NCI-H2029 (cell line): ENCODE measurements around the gene SLC25A52.
A peak's percentile ranks its signal among the peaks of the same experiment; 100 is the strongest.
"Not testable (repeated sequence)": the region's sequence is repeated elsewhere in the genome, so short reads cannot be mapped to it uniquely, and the experiment has no call there.

Experiments used
- DNase-seq: peaks from one replicate; lab custom pipeline; 2025; lab: John Stamatoyannopoulos, UW

SLC25A52 gene

DNA sequence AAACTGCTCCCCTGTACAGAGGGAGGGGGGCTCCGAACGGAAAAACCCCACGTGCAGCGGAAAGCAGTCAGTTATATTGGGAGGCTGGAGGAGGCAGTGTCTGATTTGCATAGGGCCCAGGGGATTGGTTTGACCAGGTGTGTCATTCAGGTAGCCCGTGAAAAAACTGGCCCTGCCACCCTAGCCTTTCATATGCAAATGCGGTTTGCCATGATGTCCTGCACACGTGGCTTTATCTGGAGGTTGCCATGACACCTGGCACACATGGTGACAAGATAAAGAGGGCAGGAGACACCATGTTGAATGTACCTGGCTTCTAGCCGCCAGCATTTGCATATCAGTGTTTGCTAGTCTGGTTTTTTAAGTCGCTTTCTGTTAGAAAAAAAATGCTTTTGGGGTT, 20.5 kb downstream of the SLC25A52 start:
- DNase-seq: peak; percentile 4

DNA sequence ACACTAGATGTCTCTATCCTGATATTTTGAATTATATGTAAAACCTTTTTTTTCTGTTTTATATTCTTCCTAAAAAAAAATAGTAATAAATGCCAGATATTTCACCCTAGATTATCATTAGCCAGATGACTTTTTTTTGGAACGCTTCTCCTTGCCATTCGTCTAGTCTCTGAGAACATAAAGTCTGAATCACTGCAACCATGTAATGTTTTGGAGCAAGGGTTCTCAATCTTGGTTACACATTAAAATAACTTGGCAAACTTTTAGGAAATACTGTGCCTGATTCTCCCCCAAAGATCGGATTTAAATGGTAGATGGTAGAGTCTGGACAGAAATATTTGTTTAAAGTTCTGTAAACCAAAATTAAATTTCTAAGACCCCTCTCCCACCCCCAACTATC, 21.0 kb downstream of the SLC25A52 start:
- no peak for DNase-seq

DNA sequence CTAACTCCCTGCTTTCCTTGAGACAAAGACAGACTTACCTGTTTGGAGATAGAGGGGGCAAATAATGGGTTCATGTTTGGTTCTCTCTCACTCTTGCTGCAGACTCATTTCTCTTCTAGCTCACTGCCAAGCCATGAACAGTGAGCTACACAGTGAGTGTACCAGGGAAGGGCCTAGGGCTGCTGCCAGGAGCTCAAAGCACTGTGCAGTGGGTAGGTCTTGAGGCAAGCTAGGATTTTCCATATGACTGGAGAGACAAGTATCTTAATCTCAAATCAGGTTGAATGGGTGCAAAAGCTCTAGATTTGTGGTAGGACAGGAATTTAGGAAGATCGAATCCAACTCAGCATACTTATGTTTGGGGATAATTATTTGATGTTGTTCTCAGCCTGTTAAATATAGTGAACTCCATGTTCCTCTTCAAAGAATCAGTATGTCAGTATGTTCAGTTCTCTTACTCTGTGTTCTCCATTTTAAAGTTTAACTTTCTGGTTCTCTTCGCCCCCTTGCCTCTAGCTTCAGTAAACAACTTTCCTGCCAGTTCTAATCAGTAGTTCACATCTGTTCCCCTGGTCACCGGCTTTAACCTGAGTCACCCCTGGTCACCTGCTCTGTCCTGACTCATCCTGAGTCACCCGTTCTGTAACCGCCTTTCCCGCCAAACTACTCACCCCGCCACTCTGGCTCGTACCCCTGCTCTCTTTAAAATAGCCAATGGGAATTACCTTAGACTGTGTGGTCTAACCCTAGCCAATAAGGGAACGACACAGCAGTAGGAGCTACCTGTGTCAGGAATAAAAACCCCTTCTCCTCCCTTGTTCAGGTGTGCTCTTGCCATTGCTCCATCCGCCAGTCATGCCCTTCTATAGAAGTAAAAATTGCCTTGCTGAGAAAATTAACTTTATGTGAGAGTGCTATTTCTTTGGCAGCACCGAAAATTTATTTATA, 21.9 kb downstream of the SLC25A52 start:
- DNase-seq: no peak

DNA sequence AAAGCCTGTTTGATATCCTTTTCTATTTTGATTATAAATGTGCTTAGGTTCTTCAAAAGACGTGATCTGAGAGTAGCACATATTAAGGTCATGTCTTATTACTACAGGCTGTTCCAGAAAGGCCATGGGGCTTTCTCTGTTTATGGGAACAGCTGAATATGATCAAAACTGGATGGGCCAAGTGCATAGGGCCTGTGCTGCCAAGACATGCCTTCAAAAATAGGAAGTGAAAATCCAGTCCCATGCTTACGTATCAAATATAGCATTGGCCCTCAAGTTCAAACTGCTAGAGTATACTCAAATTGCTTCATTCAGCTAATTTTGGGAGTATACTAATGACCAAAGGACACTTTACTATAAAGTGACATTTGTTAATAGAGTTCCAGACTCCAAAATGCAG, 24.1 kb downstream of the SLC25A52 start:
- DNase-seq: no peak

DNA sequence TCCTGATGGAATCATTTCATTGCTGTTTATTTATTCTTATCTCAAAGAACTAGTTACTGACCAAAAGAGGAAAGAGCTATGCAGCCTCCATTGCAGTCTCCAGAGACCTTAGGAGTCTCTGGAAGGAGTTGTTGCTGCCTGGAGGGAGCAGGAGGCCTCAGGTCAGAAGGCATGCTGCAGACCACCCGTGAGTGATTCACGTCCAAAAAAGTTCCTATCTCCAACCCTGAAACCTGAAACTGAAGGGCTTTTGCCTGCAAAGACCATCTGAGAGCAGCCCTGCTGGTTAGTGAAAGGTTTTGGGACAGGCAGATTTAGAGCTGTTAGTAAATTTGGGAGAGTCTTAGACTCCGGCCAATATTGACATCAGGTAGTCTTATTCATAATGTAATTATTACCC, 29.1 kb downstream of the SLC25A52 start:
- no peak for DNase-seq

DNA sequence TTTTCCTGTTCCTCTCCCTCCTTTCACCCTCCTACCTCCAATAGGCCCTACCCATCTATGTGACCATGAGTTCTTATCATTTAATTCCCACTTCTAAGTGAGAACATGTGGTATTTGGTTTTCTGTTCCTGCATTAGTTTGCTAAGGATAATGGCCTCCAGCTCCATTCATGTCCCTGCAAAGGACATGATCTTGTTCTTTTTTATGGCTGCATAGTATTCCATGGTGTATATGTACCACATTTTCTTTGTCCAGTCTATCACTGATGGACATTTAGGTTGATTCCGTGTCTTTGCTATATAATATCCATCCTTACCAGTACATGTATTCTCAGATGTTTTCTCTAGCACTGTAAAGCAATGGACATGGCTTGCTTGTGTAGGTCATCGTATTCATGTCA, 31.5 kb downstream of the SLC25A52 start:
- not testable (repeated sequence) for DNase-seq

DNA sequence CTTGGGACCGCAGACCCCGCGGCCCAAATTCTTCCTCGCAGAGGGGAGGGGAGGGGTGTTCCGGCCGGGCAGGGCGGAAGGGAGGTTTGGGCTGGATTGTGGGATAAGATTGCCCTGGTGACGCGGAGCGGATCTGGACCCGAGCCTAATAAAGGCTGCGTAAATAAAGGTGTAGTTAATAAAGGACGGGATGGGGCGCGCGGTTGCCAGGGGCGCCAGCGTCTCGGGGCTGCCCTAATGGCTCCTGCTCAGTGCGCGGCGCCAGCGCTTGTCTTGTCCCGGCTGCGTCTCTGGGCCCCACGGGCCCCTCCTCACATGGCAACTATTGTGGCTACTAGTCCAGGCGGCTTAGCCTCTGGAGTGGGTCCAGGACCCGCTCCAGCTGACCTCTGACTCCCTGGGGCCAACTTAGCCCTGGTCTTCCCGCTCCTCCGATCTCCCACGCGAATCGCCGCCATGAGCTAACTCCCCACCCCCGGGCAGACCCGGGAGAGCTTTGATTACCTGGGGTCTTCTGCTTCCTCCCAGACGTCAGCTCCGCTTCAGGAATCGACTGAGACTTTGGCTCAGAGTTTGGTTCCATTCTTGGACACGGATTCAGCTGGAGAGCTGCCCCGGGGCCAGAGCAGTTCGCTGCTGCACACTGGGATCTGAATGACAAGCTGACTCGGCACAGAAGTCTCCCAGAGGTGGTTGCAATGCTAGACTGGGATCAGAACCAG, 36.5 kb downstream of the SLC25A52 start:
- DNase-seq: no peak

DNA sequence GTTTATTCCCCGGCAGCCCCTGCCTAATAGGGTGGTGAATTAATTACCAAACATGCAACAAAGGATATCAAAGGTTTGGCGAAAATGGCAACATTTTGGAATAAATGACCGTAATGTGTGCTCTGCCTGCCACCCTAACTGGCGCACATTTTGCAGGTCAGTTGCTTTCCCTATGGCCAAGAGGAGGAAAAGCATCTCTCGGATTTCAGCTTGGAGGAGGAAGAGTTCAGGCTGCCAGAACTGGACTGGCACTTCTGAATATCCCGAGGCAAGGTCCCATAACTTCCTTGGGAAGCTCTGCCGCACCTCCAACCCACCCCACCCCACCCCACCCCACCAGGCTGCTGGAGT, 37.1 kb downstream of the SLC25A52 start:
- no peak for DNase-seq

DNA sequence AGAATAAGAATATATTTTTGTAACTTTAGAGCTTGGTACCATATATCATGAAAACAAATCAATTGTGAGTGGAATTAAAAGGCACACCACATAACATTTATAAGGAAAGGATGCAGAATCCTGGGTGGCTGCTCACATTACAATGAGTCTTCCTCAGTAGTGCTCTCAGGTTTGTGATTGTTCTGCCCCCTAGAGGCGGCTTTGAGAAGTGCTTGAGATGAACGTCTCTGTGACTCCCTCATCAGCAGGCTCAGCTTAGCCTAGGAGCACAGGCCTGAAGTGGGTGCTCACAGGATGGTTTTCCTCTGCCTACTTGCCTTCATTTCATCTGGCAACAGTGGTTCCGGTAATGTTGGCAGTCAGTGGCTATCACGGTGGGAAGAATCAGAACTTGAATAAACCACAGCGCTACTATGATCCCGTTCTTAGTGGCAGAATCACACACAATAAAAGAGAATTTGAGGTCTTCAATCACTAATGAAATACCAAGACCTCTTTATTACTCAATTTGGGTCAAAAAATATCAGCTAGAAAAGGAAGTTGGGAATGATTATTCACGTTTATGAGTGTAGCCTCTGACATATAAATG, 38.2 kb downstream of the SLC25A52 start:
- peak; percentile 40 for DNase-seq

DNA sequence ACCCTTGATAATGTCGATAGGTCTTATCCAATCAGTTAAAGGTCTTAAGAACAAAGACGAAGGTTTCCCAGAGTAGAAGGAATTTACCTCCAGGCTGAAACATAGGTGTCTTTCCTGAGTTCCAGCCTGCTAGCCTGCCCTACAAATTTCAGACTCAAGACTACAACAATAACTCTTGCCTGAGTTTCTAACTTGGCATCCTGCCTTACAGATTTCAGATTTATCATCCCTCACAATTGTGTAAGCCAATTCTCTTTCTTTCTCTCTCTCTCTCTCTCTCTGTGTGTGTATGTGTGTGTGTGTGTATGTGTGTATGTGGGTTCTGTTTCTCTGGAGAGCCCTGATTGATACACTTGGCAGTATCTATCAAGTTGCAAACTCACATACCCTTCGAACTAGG, 39.1 kb downstream of the SLC25A52 start:
- DNase-seq: no peak

DNA sequence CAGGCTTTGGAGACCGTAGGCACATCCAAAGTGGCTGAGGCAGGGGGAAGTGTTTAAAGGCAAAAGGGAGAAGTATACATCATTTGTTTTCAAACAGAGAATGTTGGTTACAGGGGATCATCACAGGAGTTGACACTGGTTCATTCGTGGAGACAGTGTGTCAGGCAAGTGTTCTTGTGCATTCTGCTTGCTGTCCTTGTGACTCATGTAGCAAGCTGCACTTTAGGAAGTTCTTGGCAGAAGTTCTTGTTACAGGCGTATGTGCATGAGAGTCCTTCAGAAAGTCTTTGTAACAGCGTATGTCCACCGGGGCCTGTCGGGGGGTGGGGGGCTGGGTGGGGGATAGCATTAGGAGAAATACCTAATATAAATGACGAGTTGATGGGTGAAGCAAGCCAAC, 39.8 kb downstream of the SLC25A52 start:
- no peak for DNase-seq

DNA sequence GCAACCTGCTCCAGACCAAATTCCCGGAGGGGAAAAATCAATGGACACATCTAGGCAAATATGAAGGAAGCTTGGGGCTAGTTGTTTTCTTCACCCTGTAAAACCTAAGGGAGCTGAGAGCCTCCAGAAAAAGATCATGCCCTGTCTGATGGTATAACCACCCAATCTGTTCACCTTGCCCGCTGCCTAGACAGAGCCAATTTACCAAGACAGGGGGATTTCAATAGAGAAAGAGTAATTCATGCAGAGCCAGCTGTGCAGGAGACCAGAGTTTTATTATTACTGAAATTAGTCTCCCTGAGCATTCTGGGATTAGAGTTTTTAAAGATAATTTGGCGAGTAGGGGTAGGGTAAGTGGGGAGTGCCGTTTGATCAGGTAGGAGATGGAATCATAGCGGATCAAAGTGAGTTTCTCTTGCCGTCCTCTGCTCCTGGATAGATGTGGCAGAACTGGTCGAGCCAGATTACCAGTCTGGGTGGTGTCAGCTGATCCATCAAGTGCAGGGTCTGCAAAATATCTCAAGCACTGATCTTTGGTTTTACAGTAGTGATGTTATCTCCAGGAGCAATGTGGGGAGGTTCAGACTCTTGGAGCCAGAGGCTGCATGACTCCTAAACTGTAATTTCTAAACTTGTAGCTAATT, 41.2 kb downstream of the SLC25A52 start:
- no peak for DNase-seq

DNA sequence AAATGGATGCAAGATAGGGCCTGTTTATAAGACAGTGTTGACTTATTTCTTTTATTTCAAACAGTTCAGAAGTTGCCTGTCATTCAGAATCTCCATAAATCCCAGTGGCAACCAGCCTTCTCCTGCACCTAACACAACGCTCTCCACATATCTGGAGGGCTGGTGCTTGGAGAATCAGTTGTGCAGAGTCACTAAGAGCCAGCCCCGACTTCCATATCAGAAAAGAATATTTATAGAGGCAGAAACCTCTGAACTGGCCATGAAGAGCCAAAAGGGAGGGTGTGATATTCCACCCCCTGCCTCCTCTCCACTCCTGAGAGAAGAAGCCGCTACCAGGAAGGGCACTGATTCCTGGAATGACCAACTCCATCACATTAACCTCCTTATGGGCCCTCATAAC, 42.3 kb downstream of the SLC25A52 start:
- no peak for DNase-seq

DNA sequence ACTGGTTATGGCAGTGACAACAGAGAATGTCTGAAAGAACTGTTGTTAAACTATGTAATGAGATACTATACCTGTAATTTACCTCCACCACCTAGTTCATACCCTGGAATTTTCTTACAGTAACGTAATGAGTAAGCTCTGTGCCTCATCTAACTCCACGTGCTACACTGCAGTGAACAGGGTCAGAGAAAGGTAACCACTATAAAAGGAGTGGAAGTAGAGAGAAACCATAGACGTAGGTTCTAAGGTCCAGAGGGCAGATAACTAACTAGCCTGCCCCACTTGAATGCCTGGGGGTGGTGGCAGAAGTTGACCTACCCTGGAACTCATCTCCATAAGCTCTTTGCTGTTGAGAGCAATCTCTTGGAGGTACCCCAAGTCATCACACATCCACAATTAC, 44.3 kb downstream of the SLC25A52 start:
- DNase-seq: no peak

DNA sequence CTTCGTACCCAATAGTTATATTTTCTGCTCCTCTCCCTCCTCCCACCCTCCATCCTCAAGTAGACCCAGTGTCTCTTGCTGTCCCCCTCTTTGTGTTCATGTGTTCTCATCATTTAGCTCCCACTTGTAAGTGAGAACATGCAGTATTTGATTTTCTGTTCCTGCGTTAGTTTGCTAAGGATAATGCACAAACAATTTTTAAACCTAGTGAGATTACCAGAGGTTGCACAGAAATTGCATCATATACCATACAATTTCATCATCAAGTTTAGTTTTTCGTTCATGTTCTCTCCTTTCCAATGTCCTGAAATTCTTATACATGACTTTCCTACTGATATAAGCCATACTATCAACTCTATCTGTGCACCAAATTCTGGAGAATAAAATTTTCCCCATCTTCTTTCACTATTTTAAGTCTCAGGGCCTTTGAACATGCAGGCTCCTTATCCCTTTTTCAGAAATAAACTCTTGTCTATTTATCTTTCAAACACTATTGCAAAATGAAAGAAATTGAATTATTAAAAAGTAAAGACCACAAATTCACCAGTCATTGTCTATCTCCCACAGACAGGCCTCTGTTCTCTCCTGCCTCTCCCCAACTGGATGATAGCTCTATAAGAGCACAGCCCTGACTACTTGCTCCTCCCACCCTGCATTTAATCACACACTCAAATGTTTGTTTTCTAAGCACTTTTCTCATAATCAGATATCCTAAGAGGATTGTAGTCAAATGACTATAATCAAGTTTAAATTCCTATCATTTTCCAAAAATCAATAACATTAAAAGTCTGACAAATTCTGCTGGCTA, 49.1 kb downstream of the SLC25A52 start:
- no peak for DNase-seq

DNA sequence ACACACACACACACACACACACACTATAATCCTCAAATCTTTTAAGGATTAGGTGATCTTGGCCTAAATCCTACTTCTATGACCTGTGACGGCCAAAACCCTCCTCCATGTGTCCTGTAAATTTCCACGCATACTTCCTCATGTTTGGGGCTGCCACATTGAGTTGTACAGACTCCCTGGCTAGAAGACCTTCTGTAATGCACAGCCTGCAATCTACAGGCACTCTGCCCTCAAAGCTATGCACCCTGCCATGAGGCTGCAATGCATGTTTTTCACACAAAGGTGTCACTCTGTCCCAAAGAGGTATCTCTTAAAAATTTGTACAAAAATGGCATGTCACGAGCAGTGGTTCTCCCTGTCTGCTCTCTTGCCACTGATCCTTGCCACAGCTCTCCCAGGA, 49.9 kb downstream of the SLC25A52 start:
- DNase-seq: no peak
